Measurements from ENCODE around the gene BUB1B. TPM values are rescaled to one million over a fixed set of nuclear protein-coding genes. Genes with fewer than 3 reads are reported as not detected.

BUB1B gene
- polyA plus RNA-seq, 1 donor (not counting 4 experiments of a cell fraction or from before 2014, with no cell fraction given), result 19.7 TPM

DNA sequence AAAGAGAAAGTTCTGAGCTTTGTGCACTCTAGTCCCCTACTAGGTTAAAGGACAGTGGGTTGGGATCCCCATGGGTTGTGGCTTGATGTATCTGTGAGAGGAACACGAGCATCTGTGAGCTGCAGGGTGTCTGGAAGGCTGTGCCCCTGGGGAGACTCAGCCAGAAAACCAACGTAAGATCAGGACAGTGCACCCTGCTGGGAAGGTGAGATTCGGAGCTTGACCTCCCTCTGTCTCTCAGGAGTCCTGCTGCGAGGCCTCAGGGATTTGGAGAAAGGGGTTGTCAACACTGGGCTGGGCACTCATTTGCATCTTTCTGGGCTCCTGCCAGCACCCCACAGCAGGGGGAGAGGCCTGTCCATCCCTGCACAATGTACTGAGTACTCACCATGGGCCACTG lies 106.8 kb downstream of the BUB1B start:
- Histone ChIP-seq H3K27ac (ENCODE audit: control insufficient read depth, insufficient read depth, low read length) (no peak overlapping the region), H3K4me2 (ENCODE audit: control insufficient read depth, extremely low read depth, insufficient read depth, low read depth, low read length) (no peak overlapping the region)
- no peak for FAIRE-seq

DNA sequence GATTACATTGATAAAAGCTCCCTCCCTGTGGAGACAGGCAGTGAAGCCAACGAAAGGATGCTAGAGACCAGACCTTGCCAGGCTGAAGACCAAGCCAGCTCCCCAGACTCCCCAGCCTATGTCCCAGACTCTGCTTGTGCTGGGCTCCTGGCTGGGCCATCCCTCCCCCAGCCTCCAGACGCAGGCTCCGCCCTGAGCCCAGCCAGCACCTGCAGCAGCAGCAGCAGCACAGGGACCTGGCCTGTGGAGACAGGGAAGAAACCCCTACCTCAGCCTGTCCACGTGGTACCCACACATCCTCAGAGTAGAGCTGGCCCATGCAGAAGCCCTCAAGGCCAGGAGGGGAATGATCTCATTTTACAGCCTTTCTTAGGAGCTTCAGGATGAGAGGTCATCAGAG lies 108.7 kb downstream of the BUB1B start:
- no peaks in the 10 kb centered on the region for H3K27me3 ChIP-seq (ENCODE audit: control insufficient read depth, extremely low read depth, insufficient read depth, low read length)
- H3K9me1 ChIP-seq (ENCODE audit: control insufficient read depth, extremely low read depth, insufficient read depth, low read length), result no peaks in the 10 kb centered on the region
- no peak overlapping the region for H3K4me3 ChIP-seq (ENCODE audit: control insufficient read depth in 2 of 3, extremely low read depth in 1 of 3, insufficient read depth in 2 of 3, low read depth in 1 of 3, low read length in 3 of 3)
- no peak overlapping the region for H3K4me2 ChIP-seq (ENCODE audit: control insufficient read depth, extremely low read depth, insufficient read depth, low read depth, low read length)
- no peaks in the 10 kb centered on the region for H3K9me3 ChIP-seq (ENCODE audit: control insufficient read depth, low read depth, low read length)
- FAIRE-seq (no peak), DNase-seq (ENCODE audit: low read depth, low spot score) (no peak)
- dilution Hi-C loops (cut with MboI; ENCODE audit: extremely low pct_ligation_motif_present, low sequenced_read_pairs), result loop anchor here (5.0 kb wide), 1 partner anchor 52 kb away; no protein-coding TSS in a partner anchor
- H3K4me1 ChIP-seq (ENCODE audit: control insufficient read depth, extremely low read depth, insufficient read depth, low read length), result peaks cover 14% of the 10 kb centered on the region
- H3K9ac ChIP-seq (ENCODE audit: control insufficient read depth, extremely low read depth, insufficient read depth, low read length), result no peak overlapping the region
- H4K20me1 ChIP-seq (ENCODE audit: control insufficient read depth, extremely low read depth, insufficient read depth, low read length), result peaks cover 3% of the 10 kb centered on the region
- H2AFZ ChIP-seq (ENCODE audit: control insufficient read depth, low read length), result no peak overlapping the region
- H3K36me3 ChIP-seq (ENCODE audit: control insufficient read depth in 2 of 2, extremely low read depth in 1 of 2, insufficient read depth in 2 of 2, low read length in 2 of 2), result peaks cover 43 to 44% of the 10 kb centered on the region in 2 experiments
- H3K27ac ChIP-seq (ENCODE audit: control insufficient read depth, insufficient read depth, low read length), result no peak overlapping the region
- TF ChIP-seq, protein P1, sequence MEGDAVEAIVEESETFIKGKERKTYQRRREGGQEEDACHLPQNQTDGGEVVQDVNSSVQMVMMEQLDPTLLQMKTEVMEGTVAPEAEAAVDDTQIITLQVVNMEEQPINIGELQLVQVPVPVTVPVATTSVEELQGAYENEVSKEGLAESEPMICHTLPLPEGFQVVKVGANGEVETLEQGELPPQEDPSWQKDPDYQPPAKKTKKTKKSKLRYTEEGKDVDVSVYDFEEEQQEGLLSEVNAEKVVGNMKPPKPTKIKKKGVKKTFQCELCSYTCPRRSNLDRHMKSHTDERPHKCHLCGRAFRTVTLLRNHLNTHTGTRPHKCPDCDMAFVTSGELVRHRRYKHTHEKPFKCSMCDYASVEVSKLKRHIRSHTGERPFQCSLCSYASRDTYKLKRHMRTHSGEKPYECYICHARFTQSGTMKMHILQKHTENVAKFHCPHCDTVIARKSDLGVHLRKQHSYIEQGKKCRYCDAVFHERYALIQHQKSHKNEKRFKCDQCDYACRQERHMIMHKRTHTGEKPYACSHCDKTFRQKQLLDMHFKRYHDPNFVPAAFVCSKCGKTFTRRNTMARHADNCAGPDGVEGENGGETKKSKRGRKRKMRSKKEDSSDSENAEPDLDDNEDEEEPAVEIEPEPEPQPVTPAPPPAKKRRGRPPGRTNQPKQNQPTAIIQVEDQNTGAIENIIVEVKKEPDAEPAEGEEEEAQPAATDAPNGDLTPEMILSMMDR (optimal IDR thresholded peaks at IDR 0.05 in 1 of 3, IDR thresholded peaks at IDR 0.05 in 1 of 3, conservative IDR thresholded peaks at IDR 0.05 in 1 of 3; ENCODE audit: extremely low read depth in 1 of 3, insufficient read depth in 2 of 3, low read length in 3 of 3), result no peak
- TF ChIP-seq EZH2 (IDR thresholded peaks at IDR 0.05; ENCODE audit: low read length), result no peak
- no peaks in the 10 kb centered on the region for H3K79me2 ChIP-seq (ENCODE audit: control insufficient read depth, insufficient read depth, low read length)

More for the DNA sequence above, 106.8 kb downstream of the BUB1B start:
- Histone ChIP-seq H3K79me2 (ENCODE audit: control insufficient read depth, insufficient read depth, low read length) (no peaks in the 10 kb centered on the region), H2AFZ (ENCODE audit: control insufficient read depth, low read length) (no peak overlapping the region), H3K4me3 (ENCODE audit: control insufficient read depth in 2 of 3, extremely low read depth in 1 of 3, insufficient read depth in 2 of 3, low read depth in 1 of 3, low read length in 3 of 3) (no peak overlapping the region), H3K27me3 (ENCODE audit: control insufficient read depth, extremely low read depth, insufficient read depth, low read length) (no peaks in the 10 kb centered on the region), H4K20me1 (ENCODE audit: control insufficient read depth, extremely low read depth, insufficient read depth, low read length) (peaks cover 3% of the 10 kb centered on the region), H3K9me1 (ENCODE audit: control insufficient read depth, extremely low read depth, insufficient read depth, low read length) (no peaks in the 10 kb centered on the region), H3K9me3 (ENCODE audit: control insufficient read depth, low read depth, low read length) (no peaks in the 10 kb centered on the region), H3K36me3 (ENCODE audit: control insufficient read depth in 2 of 2, extremely low read depth in 1 of 2, insufficient read depth in 2 of 2, low read length in 2 of 2) (peaks cover 31 to 41% of the 10 kb centered on the region in 2 experiments), H3K4me1 (ENCODE audit: control insufficient read depth, extremely low read depth, insufficient read depth, low read length) (peaks cover 14% of the 10 kb centered on the region), H3K9ac (ENCODE audit: control insufficient read depth, extremely low read depth, insufficient read depth, low read length) (no peak overlapping the region)
- dilution Hi-C loops (cut with MboI; ENCODE audit: extremely low pct_ligation_motif_present, low sequenced_read_pairs), result no loop called here
- TF ChIP-seq, protein P1 (optimal IDR thresholded peaks at IDR 0.05 in 1 of 3, IDR thresholded peaks at IDR 0.05 in 1 of 3, conservative IDR thresholded peaks at IDR 0.05 in 1 of 3; ENCODE audit: extremely low read depth in 1 of 3, insufficient read depth in 2 of 3, low read length in 3 of 3), result no peak
- no peak for TF ChIP-seq EZH2 (IDR thresholded peaks at IDR 0.05; ENCODE audit: low read length)
- DNase-seq (ENCODE audit: low read depth, low spot score), result no peak

Measured in keratinocyte (primary cell).